SHP77 (cell line): ENCODE data around the gene AGXT.

ENCODE experiments used
- DNase-seq, 2 experiments: peaks; one replicate each; lab custom pipeline; 2025; lab: John Stamatoyannopoulos, UW

Gene AGXT

DNA sequence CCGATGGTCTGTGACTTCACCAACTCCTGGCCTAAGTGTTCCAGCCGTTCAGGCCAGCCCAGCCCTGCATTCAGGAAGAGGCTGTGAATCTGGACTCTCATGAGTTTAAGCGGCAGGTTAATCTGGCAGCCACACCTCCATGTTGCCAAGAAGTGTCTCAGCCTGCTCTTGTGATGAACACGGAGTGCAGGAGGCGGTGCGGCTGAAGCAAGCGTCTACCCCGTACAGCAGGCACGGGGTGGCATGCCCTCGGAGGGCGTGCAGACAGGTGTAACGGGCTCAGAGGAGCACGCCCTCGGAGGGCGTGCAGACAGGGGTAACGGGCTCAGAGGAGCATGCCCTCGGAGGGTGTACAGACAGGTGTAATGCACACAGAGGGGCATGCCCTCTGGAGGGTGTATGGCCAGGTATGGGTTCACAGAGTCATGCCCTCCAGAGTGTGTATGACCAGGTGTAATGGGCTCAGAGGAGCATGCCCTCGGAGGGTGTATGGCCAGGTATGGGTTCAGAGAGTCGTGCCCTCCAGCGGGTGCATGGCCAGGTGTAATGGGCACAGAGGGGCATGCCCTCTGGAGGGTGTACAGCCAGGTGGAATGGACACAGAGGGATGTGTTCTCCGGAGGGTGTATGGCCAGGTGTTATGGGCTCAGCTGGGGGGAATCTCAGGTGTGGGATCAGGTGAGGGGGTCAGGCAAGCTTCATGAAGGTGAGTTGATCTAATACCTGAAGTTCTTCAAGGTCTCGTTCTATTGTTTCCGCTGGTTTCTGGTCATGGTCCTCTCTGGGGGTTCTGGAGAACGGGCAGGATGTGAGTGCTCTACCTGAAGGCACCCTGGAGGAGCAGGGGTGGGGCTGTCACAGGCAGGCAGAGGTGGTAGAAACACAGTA lies 60.1 kb downstream of the AGXT start:
- no peak for DNase-seq

DNA sequence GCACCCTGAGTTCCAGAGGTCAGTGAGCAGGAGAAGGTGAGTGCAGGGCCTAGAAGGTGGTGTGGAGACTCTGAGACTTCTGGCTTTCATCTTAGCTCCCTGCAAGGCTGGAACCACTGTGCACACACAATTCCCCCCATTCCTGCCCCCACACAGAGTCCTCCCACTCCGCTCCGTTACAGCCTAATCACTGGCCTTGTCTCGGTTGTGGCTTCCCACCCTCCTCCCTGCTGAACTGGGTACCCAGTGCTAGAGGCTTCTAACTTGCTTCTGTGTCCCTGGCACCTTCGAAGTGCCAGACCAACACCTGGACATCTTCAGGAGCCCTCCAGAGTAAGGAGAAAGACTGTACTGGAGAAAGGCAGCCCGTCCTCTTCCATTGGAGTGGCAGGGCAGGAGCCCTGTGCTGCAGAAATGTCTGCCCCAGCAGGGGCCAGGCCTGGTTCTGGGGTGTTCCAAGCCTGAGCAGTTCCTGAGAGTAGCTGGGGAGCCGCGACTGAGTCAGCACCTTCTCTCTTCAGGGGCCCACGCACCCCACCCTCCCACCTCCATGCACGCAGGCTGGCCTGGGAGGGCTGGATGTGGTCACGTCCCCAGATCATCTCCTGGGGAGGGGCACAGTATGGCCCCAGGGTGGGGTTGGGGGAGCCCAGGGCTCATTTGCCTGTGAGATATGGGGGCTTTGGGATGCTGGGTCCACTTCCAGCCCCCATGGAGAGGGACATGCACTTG lies 60.9 kb downstream of the AGXT start:
- DNase-seq: no peak
